Measurements from ENCODE around the gene WNT9B. TPM values are rescaled to one million over a fixed set of nuclear protein-coding genes. Genes with fewer than 3 reads are reported as not detected.

WNT9B gene
- total and polyA plus RNA-seq, 9 of the 15 experiments (the other 6 are each of a cell fraction or from before 2014, with no cell fraction given): not detected

DNA sequence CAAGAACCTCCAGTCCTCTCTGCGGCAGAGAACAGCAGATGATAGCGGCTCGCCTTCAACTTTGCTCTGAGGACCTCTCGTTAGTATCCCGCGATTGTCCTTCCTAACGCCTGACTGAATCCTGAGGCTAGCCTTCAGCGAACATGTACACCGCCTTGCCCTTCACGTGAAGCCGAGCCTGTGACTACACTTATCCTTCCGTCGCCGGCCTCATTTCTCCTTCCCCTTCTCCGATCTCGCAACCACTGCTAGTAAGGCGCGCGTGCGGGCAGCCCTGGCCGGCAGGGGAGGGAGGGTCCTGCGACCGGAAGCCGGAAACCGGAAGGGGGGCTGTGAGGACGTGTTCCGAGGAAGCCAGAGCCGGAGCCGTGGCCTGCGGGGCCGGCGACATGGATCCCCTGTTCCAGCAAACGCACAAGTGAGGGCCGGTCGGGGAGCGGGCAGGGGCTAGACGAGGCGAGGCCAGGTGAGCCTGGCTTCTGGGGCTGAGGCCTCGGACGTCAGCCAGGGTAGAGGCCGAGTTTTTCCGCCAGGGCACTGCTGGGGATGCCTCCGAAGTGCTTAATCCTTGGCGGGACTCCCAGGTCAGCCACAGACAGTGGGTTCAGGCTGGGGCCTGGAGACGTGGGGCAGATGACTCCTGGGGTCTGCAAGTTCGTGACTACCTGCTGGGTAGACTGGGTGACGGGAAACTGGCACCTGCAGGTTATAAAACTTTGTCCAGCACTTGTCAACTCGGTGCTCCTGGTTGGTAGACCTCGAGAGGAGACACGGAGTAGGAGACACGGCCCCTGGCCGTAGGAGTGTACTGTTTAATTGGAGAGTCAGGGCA lies 71.6 kb downstream of the WNT9B start, which contains the start of gene GOSR2 (continued):
- TF ChIP-seq ZNF263 (CRISPR knock-in tag; IDR thresholded peaks at IDR 0.05; ENCODE audit: borderline replicate concordance) (peak; percentile 34; the same call in 1 of the 2 replicates), RBFOX2 (IDR thresholded peaks at IDR 0.05; ENCODE audit: low read depth, low read length) (peak; percentile 100), BMI1 (IDR thresholded peaks at IDR 0.05; ENCODE audit: low read length) (no peak), GABPB1 (CRISPR knock-in tag; IDR thresholded peaks at IDR 0.05) (peak; percentile 97), ZNF444 (CRISPR knock-in tag; IDR thresholded peaks at IDR 0.05) (no peak), TAF1 (IDR thresholded peaks at IDR 0.05; ENCODE audit: control insufficient read depth, extremely low read depth, insufficient read depth, low read length, severe bottlenecking) (peak; percentile 88), KDM1A (IDR thresholded peaks at IDR 0.05) (no peak; a peak in 1 of 4 replicates), ZNF354B (CRISPR knock-in tag; IDR thresholded peaks at IDR 0.05) (no peak), CEBPG (CRISPR knock-in tag; IDR thresholded peaks at IDR 0.05) (no peak), CEBPG (tag; conservative IDR thresholded peaks at IDR 0.05 in 1 of 2, IDR thresholded peaks at IDR 0.05 in 1 of 2) (no peak), SMAD3 (CRISPR knock-in tag; conservative IDR thresholded peaks at IDR 0.05) (no peak), TAF9B (IDR thresholded peaks at IDR 0.05; ENCODE audit: partially characterized antibody) (peak; percentile 86), BRD4 (IDR thresholded peaks at IDR 0.05) (no peak; the same call in 1 of the 2 replicates), TBL1XR1 (IDR thresholded peaks at IDR 0.05; ENCODE audit: low read length in 2 of 2) (peak; percentile 43 to 57; a peak in 2 of 4 replicates), PCBP2 (IDR thresholded peaks at IDR 0.05; ENCODE audit: low read depth, low read length, poor library complexity, severe bottlenecking) (no peak), MYNN (IDR thresholded peaks at IDR 0.05) (no peak), MYNN (CRISPR knock-in tag; IDR thresholded peaks at IDR 0.05) (no peak), ZC3H11A (IDR thresholded peaks at IDR 0.05; ENCODE audit: low read depth, low read length) (no peak), KAT2B (IDR thresholded peaks at IDR 0.05; ENCODE audit: low read depth, low read length) (no peak), ZNF75A (CRISPR knock-in tag; IDR thresholded peaks at IDR 0.05) (no peak), ZFP36 (IDR thresholded peaks at IDR 0.05; ENCODE audit: low read depth, low read length, partially characterized antibody) (no peak)
- TF ChIP-seq, protein P1, sequence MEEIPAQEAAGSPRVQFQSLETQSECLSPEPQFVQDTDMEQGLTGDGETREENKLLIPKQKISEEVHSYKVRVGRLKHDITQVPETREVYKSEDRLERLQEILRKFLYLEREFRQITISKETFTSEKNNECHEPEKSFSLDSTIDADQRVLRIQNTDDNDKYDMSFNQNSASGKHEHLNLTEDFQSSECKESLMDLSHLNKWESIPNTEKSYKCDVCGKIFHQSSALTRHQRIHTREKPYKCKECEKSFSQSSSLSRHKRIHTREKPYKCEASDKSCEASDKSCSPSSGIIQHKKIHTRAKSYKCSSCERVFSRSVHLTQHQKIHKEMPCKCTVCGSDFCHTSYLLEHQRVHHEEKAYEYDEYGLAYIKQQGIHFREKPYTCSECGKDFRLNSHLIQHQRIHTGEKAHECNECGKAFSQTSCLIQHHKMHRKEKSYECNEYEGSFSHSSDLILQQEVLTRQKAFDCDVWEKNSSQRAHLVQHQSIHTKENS (CRISPR knock-in tag; IDR thresholded peaks at IDR 0.05): no peak
- TF ChIP-seq, protein P2, sequence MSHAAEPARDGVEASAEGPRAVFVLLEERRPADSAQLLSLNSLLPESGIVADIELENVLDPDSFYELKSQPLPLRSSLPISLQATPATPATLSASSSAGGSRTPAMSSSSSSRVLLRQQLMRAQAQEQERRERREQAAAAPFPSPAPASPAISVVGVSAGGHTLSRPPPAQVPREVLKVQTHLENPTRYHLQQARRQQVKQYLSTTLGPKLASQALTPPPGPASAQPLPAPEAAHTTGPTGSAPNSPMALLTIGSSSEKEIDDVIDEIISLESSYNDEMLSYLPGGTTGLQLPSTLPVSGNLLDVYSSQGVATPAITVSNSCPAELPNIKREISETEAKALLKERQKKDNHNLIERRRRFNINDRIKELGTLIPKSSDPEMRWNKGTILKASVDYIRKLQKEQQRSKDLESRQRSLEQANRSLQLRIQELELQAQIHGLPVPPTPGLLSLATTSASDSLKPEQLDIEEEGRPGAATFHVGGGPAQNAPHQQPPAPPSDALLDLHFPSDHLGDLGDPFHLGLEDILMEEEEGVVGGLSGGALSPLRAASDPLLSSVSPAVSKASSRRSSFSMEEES (CRISPR knock-in tag; IDR thresholded peaks at IDR 0.05): no peak

Measured in K562 (cell line).